Hepatocyte (in vitro differentiated cells): ENCODE results near the gene TMEM250. TPM values are rescaled to one million over a fixed set of nuclear protein-coding genes. Genes with fewer than 3 reads are reported as not detected.

Experiments
- DNase-seq: peaks from one replicate; pipeline ENCODE4 v3.0.0-alpha.2; 2016; ENCODE audit warnings: low spot score
- H2AFZ ChIP-seq: fragments of 200-600 bp; sonication (generic); 2 replicates; pipeline ENCODE4 v1.6.0; 2016; ENCODE audit warnings: antibody characterized with exemption, mild to moderate bottlenecking
- H3K27ac ChIP-seq: fragments of 200-600 bp; sonication (generic); 2 replicates; pipeline ENCODE4 v1.5.1; 2016; ENCODE audit warnings: mild to moderate bottlenecking
- H3K27me3 ChIP-seq: fragments of 200-600 bp; sonication (generic); 2 replicates; pipeline ENCODE4 v1.6.1; 2016
- H3K36me3 ChIP-seq: fragments of 200-600 bp; sonication (generic); replicated peaks from 2 replicates; pipeline ENCODE4 v1.5.1; 2016; ENCODE audit warnings: low read depth; ENCODE audit not compliant: insufficient read depth
- H3K4me1 ChIP-seq: fragments of 200-600 bp; sonication (generic); 2 replicates; pipeline ENCODE4 v1.5.1; 2016; ENCODE audit warnings: mild to moderate bottlenecking, moderate library complexity; ENCODE audit not compliant: insufficient read depth
- H3K4me2 ChIP-seq: fragments of 200-600 bp; sonication (generic); 2 replicates; pipeline ENCODE4 v1.6.0; 2016
- H3K4me3 ChIP-seq: fragments of 200-600 bp; sonication (generic); 2 replicates; pipeline ENCODE4 v1.5.1; 2016; ENCODE audit warnings: mild to moderate bottlenecking
- H3K79me2 ChIP-seq: fragments of 200-600 bp; sonication (generic); 2 replicates; pipeline ENCODE4 v1.6.0; 2017; ENCODE audit warnings: mild to moderate bottlenecking
- H3K9me2 ChIP-seq: fragments of 200-600 bp; sonication (generic); replicated peaks from 2 replicates; pipeline ENCODE4 v1.6.0; 2017; ENCODE audit warnings: mild to moderate bottlenecking; ENCODE audit not compliant: insufficient read depth
- H3K9me3 ChIP-seq: fragments of 200-600 bp; sonication (generic); 2 replicates; pipeline ENCODE4 v1.5.1; 2016; ENCODE audit warnings: low read depth, mild to moderate bottlenecking
- H4K20me1 ChIP-seq: fragments of 200-600 bp; sonication (generic); 2 replicates; pipeline ENCODE4 v1.6.0; 2016; ENCODE audit warnings: mild to moderate bottlenecking; ENCODE audit not compliant: insufficient read depth, poor library complexity, severe bottlenecking
- CTCF ChIP-seq: fragments of 200-600 bp; sonication (generic); IDR thresholded peaks from 2 replicates; pipeline ENCODE4 v1.5.1; 2016; ENCODE audit warnings: antibody characterized with exemption, mild to moderate bottlenecking; ENCODE audit not compliant: poor library complexity
- EZH2 ChIP-seq: fragments of 200-600 bp; sonication (generic); IDR thresholded peaks from 2 replicates; pipeline ENCODE4 v1.6.1; 2016; ENCODE audit warnings: antibody characterized with exemption, mild to moderate bottlenecking, borderline replicate concordance
- EZH2phosphoT487 ChIP-seq: fragments of 200-600 bp; sonication (generic); IDR thresholded peaks from one replicate; pipeline ENCODE4 v1.6.1; 2018; ENCODE audit warnings: antibody characterized with exemption, mild to moderate bottlenecking, low read depth, moderate library complexity; ENCODE audit not compliant: unreplicated experiment, severe bottlenecking
- WGBS: methylation state at CpG from one replicate; pipeline ENCODE4 v1.1.6; 2016; ENCODE audit warnings: low lambda C conversion rate; ENCODE audit errors: missing lambda C conversion rate; 5-methylcytosine and 5-hydroxymethylcytosine counted together
- polyA plus RNA-seq: library from polyadenylated mRNA; unstranded; fragments of >200 nt; fragmentation: Nextera tagmentation; extraction: Ambion mirVana; gene quantifications from 2 replicates; pipeline ENCODE4 v1.2.1, GENCODE V29; 2016
- total RNA-seq: library from RNA; depleted of rRNA; stranded (reverse); fragments of >200 nt; gene quantifications from 2 replicates; pipeline ENCODE4 v1.2.3, GENCODE V29; 2014

Gene TMEM250
- total and polyA plus RNA-seq, 2 experiments from 2014 or later, result 37.8 to 47.6 TPM

- Histone ChIP-seq H3K4me3 (no peak overlapping the region), H3K79me2 (no peaks in the 10 kb centered on the region), H4K20me1 (no peaks in the 10 kb centered on the region), H2AFZ (no peak overlapping the region), H3K27ac (no peak overlapping the region), H3K36me3 (no peaks in the 10 kb centered on the region), H3K9me3 (no peaks in the 10 kb centered on the region), H3K4me1 (no peaks in the 10 kb centered on the region), H3K9me2 (no peaks in the 10 kb centered on the region), H3K4me2 (no peak overlapping the region), H3K27me3 (peaks cover under 1% of the 10 kb centered on the region)
- TF ChIP-seq EZH2phosphoT487 (no peak), CTCF (no peak), EZH2 (no peak)
- DNase-seq, result no peak
- 81% methylated on average over 5 of the region's 6 CpGs for WGBS
These were observed 23.7 kb upstream of the TMEM250 start for GRCh38 chr9:136142414-136142796.

- Histone ChIP-seq H3K4me2 (no peak overlapping the region), H3K36me3 (no peaks in the 10 kb centered on the region), H3K9me3 (no peaks in the 10 kb centered on the region), H3K9me2 (no peaks in the 10 kb centered on the region), H3K79me2 (no peaks in the 10 kb centered on the region), H3K4me1 (no peaks in the 10 kb centered on the region), H3K27ac (no peak overlapping the region), H3K27me3 (peaks cover 7% of the 10 kb centered on the region), H2AFZ (no peak overlapping the region), H3K4me3 (no peak overlapping the region), H4K20me1 (no peaks in the 10 kb centered on the region)
- DNase-seq, result no peak
- TF ChIP-seq EZH2, result no peak
- no peak for TF ChIP-seq EZH2phosphoT487
- TF ChIP-seq CTCF, result no peak
- 79% methylated on average over 18 of the region's 19 CpGs for WGBS
These were observed 23.2 kb upstream of the TMEM250 start for GRCh38 chr9:136141682-136142413.

GRCh38 chr9:136140966-136141365 is 22.3 kb upstream of the TMEM250 start:
- Histone ChIP-seq H3K4me3 (no peak overlapping the region), H3K27ac (no peak overlapping the region), H3K9me2 (no peaks in the 10 kb centered on the region), H2AFZ (no peak overlapping the region), H4K20me1 (no peaks in the 10 kb centered on the region), H3K9me3 (no peaks in the 10 kb centered on the region), H3K4me1 (no peaks in the 10 kb centered on the region), H3K36me3 (no peaks in the 10 kb centered on the region), H3K79me2 (no peaks in the 10 kb centered on the region), H3K4me2 (no peak overlapping the region), H3K27me3 (peaks cover 11% of the 10 kb centered on the region)
- no peak for DNase-seq
- WGBS, result 80% methylated on average over 13 of the region's 14 CpGs
- TF ChIP-seq EZH2phosphoT487, result no peak
- no peak for TF ChIP-seq CTCF
- no peak for TF ChIP-seq EZH2
